OCI-LY3 (cell line): ENCODE measurements around the gene CCDC80.

Experiments
- EZH2phosphoT487 ChIP-seq: fragments of 200-600 bp; shearing (Covaris generic); IDR thresholded peaks from 2 replicates; pipeline ENCODE4 v1.6.1; 2018; ENCODE audit warnings: antibody characterized with exemption, mixed run types, low read depth
- TF ChIP-seq, protein P1 (sequence below): fragments of 200-600, 300-600 bp; sonication (generic); IDR thresholded peaks from 2 replicates; pipeline ENCODE4 v1.5.1; 2014; ENCODE audit warnings: antibody characterized with exemption, low read length, low read depth

DNA sequence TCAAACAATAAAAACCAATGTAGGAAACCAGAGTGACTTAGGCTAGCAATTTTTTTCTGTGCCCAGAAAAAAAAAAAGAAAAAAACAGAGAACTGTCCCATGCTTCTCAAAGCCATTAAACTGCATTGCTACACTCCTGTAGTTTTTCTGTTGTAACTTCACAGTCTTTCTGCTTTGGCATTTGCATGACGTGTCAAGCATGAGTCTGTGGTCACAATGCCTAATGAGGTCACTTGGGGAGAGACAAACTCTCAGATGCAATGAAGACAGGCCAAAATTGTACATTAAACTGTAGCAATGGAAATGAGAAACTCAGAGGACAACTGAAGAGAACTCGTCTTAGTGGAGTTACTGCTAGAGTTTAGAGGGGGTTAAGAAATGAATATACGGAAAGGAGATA is 30.8 kb downstream of the CCDC80 start:
- TF ChIP-seq, protein P1, sequence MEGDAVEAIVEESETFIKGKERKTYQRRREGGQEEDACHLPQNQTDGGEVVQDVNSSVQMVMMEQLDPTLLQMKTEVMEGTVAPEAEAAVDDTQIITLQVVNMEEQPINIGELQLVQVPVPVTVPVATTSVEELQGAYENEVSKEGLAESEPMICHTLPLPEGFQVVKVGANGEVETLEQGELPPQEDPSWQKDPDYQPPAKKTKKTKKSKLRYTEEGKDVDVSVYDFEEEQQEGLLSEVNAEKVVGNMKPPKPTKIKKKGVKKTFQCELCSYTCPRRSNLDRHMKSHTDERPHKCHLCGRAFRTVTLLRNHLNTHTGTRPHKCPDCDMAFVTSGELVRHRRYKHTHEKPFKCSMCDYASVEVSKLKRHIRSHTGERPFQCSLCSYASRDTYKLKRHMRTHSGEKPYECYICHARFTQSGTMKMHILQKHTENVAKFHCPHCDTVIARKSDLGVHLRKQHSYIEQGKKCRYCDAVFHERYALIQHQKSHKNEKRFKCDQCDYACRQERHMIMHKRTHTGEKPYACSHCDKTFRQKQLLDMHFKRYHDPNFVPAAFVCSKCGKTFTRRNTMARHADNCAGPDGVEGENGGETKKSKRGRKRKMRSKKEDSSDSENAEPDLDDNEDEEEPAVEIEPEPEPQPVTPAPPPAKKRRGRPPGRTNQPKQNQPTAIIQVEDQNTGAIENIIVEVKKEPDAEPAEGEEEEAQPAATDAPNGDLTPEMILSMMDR = no peak
- TF ChIP-seq EZH2phosphoT487 = no peak
